Breast epithelium (tissue), 3 donors: ENCODE measurements around the gene MTMR8.

Experiments used
- POLR2A ChIP-seq: fragments of 450-650 bp; IDR thresholded peaks from one replicate; pipeline ENCODE4 v1.6.1; 2016; ENCODE audit warnings: antibody characterized with exemption, mild to moderate bottlenecking, moderate library complexity
- TF ChIP-seq, protein P1 (sequence below), 3 donors: fragments of 450-650 bp; IDR thresholded peaks; one replicate each; pipeline ENCODE4 v1.5.1; 2016 to 2017; ENCODE audit warnings: antibody characterized with exemption in 3 of 3, mild to moderate bottlenecking in 3 of 3, moderate library complexity in 3 of 3

GRCh38 chrX:64437665-64438064 is 42.4 kb upstream of the MTMR8 start:
- TF ChIP-seq, protein P1, sequence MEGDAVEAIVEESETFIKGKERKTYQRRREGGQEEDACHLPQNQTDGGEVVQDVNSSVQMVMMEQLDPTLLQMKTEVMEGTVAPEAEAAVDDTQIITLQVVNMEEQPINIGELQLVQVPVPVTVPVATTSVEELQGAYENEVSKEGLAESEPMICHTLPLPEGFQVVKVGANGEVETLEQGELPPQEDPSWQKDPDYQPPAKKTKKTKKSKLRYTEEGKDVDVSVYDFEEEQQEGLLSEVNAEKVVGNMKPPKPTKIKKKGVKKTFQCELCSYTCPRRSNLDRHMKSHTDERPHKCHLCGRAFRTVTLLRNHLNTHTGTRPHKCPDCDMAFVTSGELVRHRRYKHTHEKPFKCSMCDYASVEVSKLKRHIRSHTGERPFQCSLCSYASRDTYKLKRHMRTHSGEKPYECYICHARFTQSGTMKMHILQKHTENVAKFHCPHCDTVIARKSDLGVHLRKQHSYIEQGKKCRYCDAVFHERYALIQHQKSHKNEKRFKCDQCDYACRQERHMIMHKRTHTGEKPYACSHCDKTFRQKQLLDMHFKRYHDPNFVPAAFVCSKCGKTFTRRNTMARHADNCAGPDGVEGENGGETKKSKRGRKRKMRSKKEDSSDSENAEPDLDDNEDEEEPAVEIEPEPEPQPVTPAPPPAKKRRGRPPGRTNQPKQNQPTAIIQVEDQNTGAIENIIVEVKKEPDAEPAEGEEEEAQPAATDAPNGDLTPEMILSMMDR (IDR thresholded peaks at IDR 0.05), result no peak
- no peak for TF ChIP-seq POLR2A
